ENCODE measurements around the gene PRMT1. TPM values are rescaled to one million over a fixed set of nuclear protein-coding genes. Genes with fewer than 3 reads are reported as not detected.

Gene PRMT1
- total RNA-seq, 1 experiment from 2014 or later = 505 TPM

DNA sequence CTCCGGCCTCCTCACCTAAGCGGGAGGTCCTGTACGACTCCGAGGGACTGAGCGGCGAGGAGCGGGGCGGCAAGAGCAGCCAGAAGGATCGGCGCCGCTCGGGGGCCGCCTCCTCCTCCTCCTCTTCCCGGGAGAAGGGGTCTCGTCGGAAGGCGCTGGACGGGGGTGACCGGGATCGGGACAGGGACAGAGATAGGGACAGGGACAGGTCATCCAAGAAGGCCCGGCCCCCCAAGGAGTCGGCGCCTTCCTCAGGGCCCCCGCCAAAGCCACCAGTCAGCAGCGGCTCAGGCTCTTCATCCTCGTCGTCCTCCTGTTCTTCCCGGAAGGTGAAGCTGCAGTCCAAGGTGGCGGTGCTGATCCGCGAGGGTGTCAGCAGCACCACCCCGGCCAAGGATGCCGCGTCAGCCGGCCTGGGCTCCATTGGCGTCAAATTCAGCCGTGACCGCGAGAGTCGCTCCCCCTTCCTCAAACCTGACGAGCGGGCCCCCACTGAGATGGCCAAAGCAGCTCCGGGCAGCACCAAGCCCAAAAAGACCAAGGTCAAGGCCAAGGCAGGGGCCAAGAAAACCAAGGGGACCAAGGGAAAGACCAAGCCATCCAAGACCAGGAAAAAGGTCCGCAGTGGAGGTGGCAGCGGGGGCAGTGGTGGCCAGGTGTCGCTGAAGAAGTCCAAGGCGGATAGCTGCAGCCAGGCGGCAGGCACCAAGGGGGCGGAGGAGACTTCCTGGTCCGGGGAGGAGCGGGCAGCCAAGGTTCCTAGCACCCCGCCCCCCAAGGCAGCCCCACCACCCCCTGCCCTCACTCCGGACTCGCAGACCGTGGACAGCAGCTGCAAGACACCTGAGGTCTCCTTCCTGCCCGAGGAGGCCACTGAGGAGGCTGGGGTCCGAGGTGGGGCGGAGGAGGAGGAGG, 24.3 kb upstream of the PRMT1 start:
- H2BK20ac ChIP-seq (ENCODE audit: low read depth, low read length, poor library complexity, severe bottlenecking) = no peak overlapping the region
- H3K79me2 ChIP-seq (ENCODE audit: insufficient read depth, low read length) = no peaks in the 10 kb centered on the region
- no peaks in the 10 kb centered on the region for H4K20me1 ChIP-seq (ENCODE audit: control insufficient read depth, insufficient read depth, insufficient read length)
- H3T11ph ChIP-seq (ENCODE audit: low read length) = no peak overlapping the region
- Mint-ChIP-seq H3K36me3 (ENCODE audit: insufficient read depth in 1 of 3, low read depth in 3 of 3) (peaks cover 25 to 76% (median 68%) of the 10 kb centered on the region in 3 experiments), H3K4me1 (peaks cover 18 to 20% of the 10 kb centered on the region in 2 experiments), H3K27ac (peak overlapping the region in 1 of 3 experiments; percentile 44; a peak in 1 of 7 replicates), H3K4me3 (no peak overlapping the region), H3K9me3 (no peaks in the 10 kb centered on the region; a peak in 1 of 5 replicates), H3K27me3 (ENCODE audit: low read depth) (no peaks in the 10 kb centered on the region)
- no peak overlapping the region for H3K23ac ChIP-seq (ENCODE audit: insufficient read length, low read depth, low read length)
- H2BK15ac ChIP-seq (ENCODE audit: low read depth, low read length) = no peak overlapping the region
- H3K14ac ChIP-seq (ENCODE audit: insufficient read depth, low read length) = no peak overlapping the region
- H3K4me1 ChIP-seq (ENCODE audit: insufficient read depth, low read length) = no peaks in the 10 kb centered on the region
- H3K79me1 ChIP-seq (ENCODE audit: insufficient read depth, low read depth, low read length, poor library complexity, severe bottlenecking) = no peaks in the 10 kb centered on the region
- no peak overlapping the region for H3K56ac ChIP-seq (ENCODE audit: insufficient read length, low read depth, low read length)
- H2BK5ac ChIP-seq (ENCODE audit: insufficient read length, low read length) = no peak overlapping the region
- no peak overlapping the region for H2BK12ac ChIP-seq (ENCODE audit: insufficient read length, low read depth, low read length)
- H2BK120ac ChIP-seq (ENCODE audit: low read depth, low read length, poor library complexity, severe bottlenecking) = no peak overlapping the region
- DNase-seq = no peak
- TF ChIP-seq, protein P1, sequence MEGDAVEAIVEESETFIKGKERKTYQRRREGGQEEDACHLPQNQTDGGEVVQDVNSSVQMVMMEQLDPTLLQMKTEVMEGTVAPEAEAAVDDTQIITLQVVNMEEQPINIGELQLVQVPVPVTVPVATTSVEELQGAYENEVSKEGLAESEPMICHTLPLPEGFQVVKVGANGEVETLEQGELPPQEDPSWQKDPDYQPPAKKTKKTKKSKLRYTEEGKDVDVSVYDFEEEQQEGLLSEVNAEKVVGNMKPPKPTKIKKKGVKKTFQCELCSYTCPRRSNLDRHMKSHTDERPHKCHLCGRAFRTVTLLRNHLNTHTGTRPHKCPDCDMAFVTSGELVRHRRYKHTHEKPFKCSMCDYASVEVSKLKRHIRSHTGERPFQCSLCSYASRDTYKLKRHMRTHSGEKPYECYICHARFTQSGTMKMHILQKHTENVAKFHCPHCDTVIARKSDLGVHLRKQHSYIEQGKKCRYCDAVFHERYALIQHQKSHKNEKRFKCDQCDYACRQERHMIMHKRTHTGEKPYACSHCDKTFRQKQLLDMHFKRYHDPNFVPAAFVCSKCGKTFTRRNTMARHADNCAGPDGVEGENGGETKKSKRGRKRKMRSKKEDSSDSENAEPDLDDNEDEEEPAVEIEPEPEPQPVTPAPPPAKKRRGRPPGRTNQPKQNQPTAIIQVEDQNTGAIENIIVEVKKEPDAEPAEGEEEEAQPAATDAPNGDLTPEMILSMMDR (conservative IDR thresholded peaks at IDR 0.05) = no peak
- H3K4me2 ChIP-seq (ENCODE audit: insufficient read depth, insufficient read length, low read length) = no peak overlapping the region
- H3K27ac ChIP-seq (ENCODE audit: insufficient read length, low read depth, low read length) = no peak overlapping the region
- no peak overlapping the region for H2AFZ ChIP-seq (ENCODE audit: low read length)
- no peak overlapping the region for H4K5ac ChIP-seq (ENCODE audit: insufficient read length, low read depth, low read length)
- no peak overlapping the region for H3K9ac ChIP-seq (ENCODE audit: extremely low read depth, insufficient read length, low read length)
- no peak overlapping the region for H3K18ac ChIP-seq (ENCODE audit: insufficient read length, low read depth, low read length)
- no peak overlapping the region for H3K4ac ChIP-seq (ENCODE audit: low read depth, low read length)
- no CpG with 5 or more reads among the region's 58 CpGs for WGBS (ENCODE audit: extremely low coverage, insufficient read length, low lambda C conversion rate)
- H2AK5ac ChIP-seq (ENCODE audit: insufficient read length, low read length) = no peak overlapping the region
- no peaks in the 10 kb centered on the region for H3K27me3 ChIP-seq (ENCODE audit: insufficient read depth, low read length)
- no peak overlapping the region for H4K8ac ChIP-seq (replicated peaks; ENCODE audit: insufficient read length, low read depth, low read length)
- H4K91ac ChIP-seq (ENCODE audit: insufficient read length, low read depth, low read length) = no peak overlapping the region
- H3K23me2 ChIP-seq (ENCODE audit: insufficient read length, low read depth, low read length, poor library complexity, severe bottlenecking) = no peaks in the 10 kb centered on the region
- H3K9me3 ChIP-seq (ENCODE audit: control insufficient read depth, low read depth, low read length) = no peaks in the 10 kb centered on the region

Measured in H9 (cell line).